ENCODE results near the gene SYNGR3.

SYNGR3 gene

DNA sequence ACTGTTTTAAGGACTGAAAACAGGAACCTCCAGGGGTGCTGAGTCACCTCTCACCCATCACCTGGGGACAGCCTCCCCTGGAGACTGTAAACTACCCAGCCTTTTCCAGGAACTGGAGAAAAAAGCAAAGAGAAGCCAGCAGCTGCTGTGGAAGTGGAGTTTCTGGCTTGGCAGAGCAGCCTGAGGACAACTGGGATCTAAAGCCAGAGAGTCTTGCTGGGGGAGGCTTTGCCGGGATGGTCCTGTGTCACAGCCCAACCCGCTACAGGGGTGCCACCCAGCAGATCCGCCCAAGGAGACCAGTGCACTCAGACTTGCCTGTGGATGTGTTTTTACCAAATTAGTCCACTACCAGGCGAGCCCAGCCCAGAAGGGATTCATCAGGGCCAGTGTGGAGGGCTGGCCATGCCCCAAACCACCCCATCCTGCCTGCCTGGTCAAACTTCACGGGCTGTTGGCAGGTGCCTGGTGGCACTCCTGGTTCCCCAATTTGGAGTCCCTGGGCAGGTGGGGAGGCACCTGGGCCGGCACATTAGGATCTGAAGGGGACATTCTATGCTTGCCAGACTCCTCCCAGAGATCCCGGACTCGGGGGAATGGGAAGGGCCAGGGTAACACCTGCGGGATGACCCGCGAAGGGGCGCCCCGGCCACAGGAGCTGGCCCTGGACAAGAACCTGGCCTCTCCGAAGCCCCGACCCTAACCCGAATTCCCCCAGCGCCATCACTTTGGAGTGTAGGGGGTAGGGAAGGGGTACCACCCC, 47.5 kb upstream of the SYNGR3 start:
- TF ChIP-seq L3MBTL2 (conservative IDR thresholded peaks at IDR 0.05) (no peak), HDGF (IDR thresholded peaks at IDR 0.05; ENCODE audit: borderline replicate concordance) (peak; percentile 49; the same call in 1 of the 2 replicates), SP1 (IDR thresholded peaks at IDR 0.05) (no peak), ZNF384 (IDR thresholded peaks at IDR 0.05) (no peak)
- DNase-seq (ENCODE audit: extremely low spot score): no peak
- CTCF ChIA-PET: interaction anchor here (1.0 to 2.3 kb wide), 13 partner anchors 10 to 78 kb away, joined by 3 to 36 read pairs (median 6); partner anchors contain the start of genes NDUFB10, NOXO1 and RPL3L

DNA sequence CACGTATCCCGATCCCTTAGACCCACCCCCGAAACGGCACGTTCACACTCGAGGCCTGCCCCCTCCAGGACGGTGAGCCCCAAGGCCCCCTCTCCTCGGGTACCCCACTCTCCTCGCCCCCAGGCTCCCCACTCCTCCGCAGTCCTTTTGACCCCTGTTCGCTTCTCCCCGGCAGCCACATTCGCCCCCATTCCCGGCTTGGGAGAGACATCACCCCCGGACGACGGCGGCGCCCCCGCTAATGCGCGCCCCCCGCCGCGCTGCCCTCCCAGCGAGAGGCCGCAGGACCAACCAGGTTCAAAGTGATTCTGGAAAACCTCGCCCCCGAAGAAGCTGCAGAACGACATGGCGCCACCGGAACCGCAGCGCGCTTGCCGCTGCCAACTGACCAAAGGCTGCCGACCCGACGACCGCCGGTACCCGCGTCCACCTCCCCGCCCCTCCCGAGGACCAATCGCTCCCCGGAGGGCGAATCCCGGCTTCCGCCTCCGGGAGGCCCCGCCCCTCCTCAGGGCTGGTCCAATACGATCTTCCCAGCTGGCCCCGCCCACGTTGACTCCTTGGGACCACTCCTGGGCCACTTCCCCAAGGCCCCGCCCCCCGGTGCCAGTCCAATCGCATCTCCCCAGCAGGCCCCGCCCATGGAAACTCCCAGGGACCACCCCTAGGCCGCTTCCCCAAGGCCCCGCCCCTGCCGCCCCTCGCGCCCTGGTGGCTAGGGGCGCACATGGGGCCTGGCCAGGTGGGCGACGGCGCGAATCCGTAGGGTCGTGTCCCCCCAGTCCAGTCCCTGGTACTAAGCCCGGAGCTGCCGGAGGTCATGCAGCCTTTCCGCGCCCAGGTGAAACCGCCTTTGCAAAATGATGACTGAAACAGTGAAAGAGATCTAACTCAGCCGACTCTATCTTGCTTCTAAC, 46.7 kb upstream of the SYNGR3 start, which contains the start of gene MSRB1:
Gene MSRB1, minus strand, starts transcription at position 390 of the 917 bp plus-strand sequence. Its CDS starts 43 bp downstream, at position 347.
- TF ChIP-seq HDGF (IDR thresholded peaks at IDR 0.05; ENCODE audit: borderline replicate concordance) (peak; percentile 90; the same call in 1 of the 2 replicates), L3MBTL2 (conservative IDR thresholded peaks at IDR 0.05) (peak; percentile 95), ZNF384 (IDR thresholded peaks at IDR 0.05) (no peak), TARDBP (IDR thresholded peaks at IDR 0.05) (no peak), SUZ12 (IDR thresholded peaks at IDR 0.05) (no peak), FOXK2 (IDR thresholded peaks at IDR 0.05) (no peak), FOXA1 (IDR thresholded peaks at IDR 0.05) (no peak), NFRKB (IDR thresholded peaks at IDR 0.05) (no peak), CTBP1 (IDR thresholded peaks at IDR 0.05; ENCODE audit: borderline replicate concordance) (no peak), LEF1 (IDR thresholded peaks at IDR 0.05; ENCODE audit: borderline replicate concordance) (no peak), SP1 (IDR thresholded peaks at IDR 0.05) (no peak), FOXM1 (IDR thresholded peaks at IDR 0.05; ENCODE audit: borderline replicate concordance) (0 out of 2 replicates have a peak, but pooled peaks have one; percentile 31)
- TF ChIP-seq, protein P1, sequence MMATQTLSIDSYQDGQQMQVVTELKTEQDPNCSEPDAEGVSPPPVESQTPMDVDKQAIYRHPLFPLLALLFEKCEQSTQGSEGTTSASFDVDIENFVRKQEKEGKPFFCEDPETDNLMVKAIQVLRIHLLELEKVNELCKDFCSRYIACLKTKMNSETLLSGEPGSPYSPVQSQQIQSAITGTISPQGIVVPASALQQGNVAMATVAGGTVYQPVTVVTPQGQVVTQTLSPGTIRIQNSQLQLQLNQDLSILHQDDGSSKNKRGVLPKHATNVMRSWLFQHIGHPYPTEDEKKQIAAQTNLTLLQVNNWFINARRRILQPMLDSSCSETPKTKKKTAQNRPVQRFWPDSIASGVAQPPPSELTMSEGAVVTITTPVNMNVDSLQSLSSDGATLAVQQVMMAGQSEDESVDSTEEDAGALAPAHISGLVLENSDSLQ (IDR thresholded peaks at IDR 0.05): no peak
- peak; percentile 100 for DNase-seq (ENCODE audit: extremely low spot score)
- CTCF ChIA-PET: interaction anchor here (0.5 to 1.1 kb wide), 4 partner anchors 9 to 19 kb away, joined by 3 to 7 read pairs (median 4); no protein-coding TSS in a partner anchor
- POLR2A ChIA-PET: interaction anchor here (0.6 to 5.2 kb wide), 19 partner anchors 10 to 161 kb away, joined by 3 to 95 read pairs (median 5); partner anchors contain the start of genes FAHD1, HAGH, NDUFB10 and NUBP2

More for the DNA sequence above, 47.5 kb upstream of the SYNGR3 start:
- POLR2A ChIA-PET: interaction anchor here (0.7 to 5.2 kb wide), 10 partner anchors 9 to 160 kb away, joined by 3 to 95 read pairs (median 6); partner anchors contain the start of genes NUBP2, RNF151, RPS2 and SPSB3

DNA sequence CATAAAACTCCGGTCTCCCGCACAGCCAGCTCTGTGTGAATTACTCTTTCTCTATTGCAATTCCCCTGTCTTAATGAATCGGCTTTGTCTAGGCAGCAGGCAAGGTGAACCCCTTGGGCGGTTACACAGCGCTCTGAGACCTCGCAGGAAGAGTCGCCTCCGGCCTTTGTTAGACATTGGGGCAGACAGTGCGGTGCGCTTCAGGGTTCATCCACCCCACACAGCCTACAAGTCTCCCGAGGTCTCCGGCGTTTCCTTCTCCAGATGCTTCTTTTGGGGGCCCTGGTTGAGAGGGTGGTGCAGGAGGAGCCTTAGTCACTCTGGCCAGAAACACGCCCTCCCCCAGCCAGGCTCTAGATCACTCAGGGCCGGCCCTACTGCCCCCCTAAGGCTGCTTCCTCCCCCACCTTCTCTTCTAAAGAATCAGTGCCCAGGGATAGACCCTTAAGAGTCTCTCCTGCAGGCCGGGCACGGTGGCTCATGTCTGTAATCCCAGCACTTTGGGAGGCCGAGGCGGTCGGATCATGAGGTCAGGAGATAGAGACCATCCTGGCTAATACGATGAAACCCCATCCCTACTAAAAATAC, 45.1 kb upstream of the SYNGR3 start:
- no peak for DNase-seq (ENCODE audit: extremely low spot score)
- POLR2A ChIA-PET: interaction anchor here (0.6 to 5.2 kb wide), 6 partner anchors 13 to 118 kb away, joined by 3 to 95 read pairs (median 18); partner anchors contain the start of genes FAHD1, HAGH, NDUFB10 and RNF151
- CTCF ChIA-PET: interaction anchor here (0.6 to 1.1 kb wide), 3 partner anchors 21 to 520 kb away, joined by 4 to 6 read pairs (median 5); no protein-coding TSS in a partner anchor

DNA sequence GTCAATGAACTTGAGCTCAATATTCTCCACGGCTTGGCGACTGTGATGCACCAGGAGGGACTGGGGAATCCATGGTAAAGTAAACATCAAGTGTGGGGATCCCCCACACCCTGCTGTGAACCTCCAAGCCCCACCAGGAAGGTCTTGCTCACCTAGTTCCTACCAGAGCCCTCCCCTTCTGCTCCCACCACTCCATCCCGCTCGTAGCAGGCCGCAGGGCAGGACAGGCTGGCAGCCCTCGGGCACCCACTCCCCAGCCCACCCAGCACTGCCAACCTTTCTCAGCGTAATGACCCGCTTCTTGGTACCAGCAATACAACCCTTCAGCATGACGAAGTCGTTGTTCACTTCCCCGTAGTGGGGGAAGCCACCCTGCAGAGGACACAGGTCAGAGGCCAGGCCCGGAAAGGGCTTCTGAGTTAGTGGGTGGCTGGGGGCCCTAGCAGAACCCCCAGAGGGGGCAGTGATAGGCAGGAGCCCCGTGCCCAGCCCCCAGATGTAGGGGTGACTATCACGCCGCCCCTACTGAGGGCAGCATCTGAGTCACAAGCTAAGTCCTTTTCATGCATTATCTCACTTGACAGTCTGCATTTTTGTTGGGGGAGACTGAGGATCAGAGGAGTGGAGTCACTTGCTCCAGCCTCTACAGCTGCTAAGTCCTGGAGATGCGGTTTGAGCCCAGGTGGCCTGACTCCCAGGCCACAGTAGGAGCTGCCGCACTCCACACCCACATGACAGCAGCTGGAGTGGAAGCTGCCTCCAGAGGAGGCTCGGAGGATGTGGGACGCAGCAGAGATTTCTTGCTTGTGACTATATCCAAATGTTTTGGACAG, 44.0 kb upstream of the SYNGR3 start:
- POLR2A ChIA-PET: interaction anchor here (0.6 to 3.5 kb wide), 5 partner anchors 10 to 26 kb away, joined by 3 to 31 read pairs (median 3); partner anchors contain the start of genes RPS2 and TBL3
- TF ChIP-seq CTBP1 (IDR thresholded peaks at IDR 0.05; ENCODE audit: borderline replicate concordance): no peak
- TF ChIP-seq BHLHE40 (IDR thresholded peaks at IDR 0.05; ENCODE audit: borderline replicate concordance): no peak
- no peak for TF ChIP-seq TARDBP (IDR thresholded peaks at IDR 0.05)
- no peak for TF ChIP-seq L3MBTL2 (conservative IDR thresholded peaks at IDR 0.05)
- TF ChIP-seq, protein P1 (IDR thresholded peaks at IDR 0.05): no peak
- no peak for TF ChIP-seq LEF1 (IDR thresholded peaks at IDR 0.05; ENCODE audit: borderline replicate concordance)
- no peak for TF ChIP-seq HDGF (IDR thresholded peaks at IDR 0.05; ENCODE audit: borderline replicate concordance)
- TF ChIP-seq FOXK2 (IDR thresholded peaks at IDR 0.05): no peak
- no peak for TF ChIP-seq ZNF384 (IDR thresholded peaks at IDR 0.05)
- no peak for TF ChIP-seq FOXM1 (IDR thresholded peaks at IDR 0.05; ENCODE audit: borderline replicate concordance)
- TF ChIP-seq FOXA1 (IDR thresholded peaks at IDR 0.05): no peak
- no peak for TF ChIP-seq ELF4 (IDR thresholded peaks at IDR 0.05)
- no peak for TF ChIP-seq ARNT (IDR thresholded peaks at IDR 0.05)
- TF ChIP-seq SP1 (IDR thresholded peaks at IDR 0.05): no peak
- TF ChIP-seq NFRKB (IDR thresholded peaks at IDR 0.05): no peak
- TF ChIP-seq SUZ12 (IDR thresholded peaks at IDR 0.05): no peak
- CTCF ChIA-PET: interaction anchor here (1.0 to 1.5 kb wide), 5 partner anchors 12 to 22 kb away, joined by 3 to 5 read pairs (median 4); partner anchors contain the start of gene NDUFB10
- DNase-seq (ENCODE audit: extremely low spot score): no peak

More for the DNA sequence above, 45.1 kb upstream of the SYNGR3 start:
- TF ChIP-seq FOXA1 (IDR thresholded peaks at IDR 0.05): no peak
- no peak for TF ChIP-seq ZNF384 (IDR thresholded peaks at IDR 0.05)
- TF ChIP-seq NFRKB (IDR thresholded peaks at IDR 0.05): no peak
- TF ChIP-seq L3MBTL2 (conservative IDR thresholded peaks at IDR 0.05): no peak
- TF ChIP-seq ARNT (IDR thresholded peaks at IDR 0.05): no peak
- no peak for TF ChIP-seq SP1 (IDR thresholded peaks at IDR 0.05)
- TF ChIP-seq FOXK2 (IDR thresholded peaks at IDR 0.05): no peak
- no peak for TF ChIP-seq FOXM1 (IDR thresholded peaks at IDR 0.05; ENCODE audit: borderline replicate concordance)
- TF ChIP-seq, protein P1 (IDR thresholded peaks at IDR 0.05): no peak
- TF ChIP-seq TARDBP (IDR thresholded peaks at IDR 0.05): no peak
- no peak for TF ChIP-seq BHLHE40 (IDR thresholded peaks at IDR 0.05; ENCODE audit: borderline replicate concordance)
- TF ChIP-seq SUZ12 (IDR thresholded peaks at IDR 0.05): no peak
- no peak for TF ChIP-seq CTBP1 (IDR thresholded peaks at IDR 0.05; ENCODE audit: borderline replicate concordance)
- no peak for TF ChIP-seq HDGF (IDR thresholded peaks at IDR 0.05; ENCODE audit: borderline replicate concordance)
- TF ChIP-seq LEF1 (IDR thresholded peaks at IDR 0.05; ENCODE audit: borderline replicate concordance): no peak
- TF ChIP-seq ELF4 (IDR thresholded peaks at IDR 0.05): no peak

All from HEK293T (cell line).